Activated CD8-positive, alpha-beta memory T cell treated with anti-CD3 and anti-CD28 coated beads, Interleukin-2, amount 50 U/mL, for 48 hours (primary cell): Measurements from ENCODE around the gene APBA3.
A peak's percentile ranks its signal among the peaks of the same experiment; 100 is the strongest.
"Not testable (repeated sequence)": the region's sequence is repeated elsewhere in the genome, so short reads cannot be mapped to it uniquely, and the experiment has no call there.

Experiments used
- DNase-seq: peaks from one replicate; pipeline ENCODE4 v3.0.0-alpha.2; 2020

The APBA3 gene

GRCh38 chr19:3770136-3770999 is 8.9 kb upstream of the APBA3 start:
- DNase-seq, result no peak

DNA sequence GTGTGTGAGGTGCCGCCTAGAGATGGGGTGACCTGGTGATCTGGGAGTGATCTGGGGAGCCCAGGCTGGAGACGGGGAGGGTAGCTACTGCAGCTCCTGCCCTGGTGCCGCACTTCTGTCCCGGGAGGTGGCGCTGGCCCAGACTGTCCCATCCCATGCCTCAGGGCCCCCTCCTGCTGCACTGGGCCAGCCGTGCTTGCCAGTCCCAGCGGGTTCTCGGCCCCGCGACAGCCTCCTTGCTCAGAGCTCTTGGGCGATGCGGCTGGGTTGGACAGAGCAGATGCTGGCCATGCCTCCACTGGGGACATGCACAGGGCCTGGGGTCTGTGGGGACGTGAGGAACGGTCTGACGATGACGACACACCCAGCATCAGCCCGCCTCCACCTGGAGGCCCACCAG is 8.0 kb upstream of the APBA3 start:
- DNase-seq, result no peak

DNA sequence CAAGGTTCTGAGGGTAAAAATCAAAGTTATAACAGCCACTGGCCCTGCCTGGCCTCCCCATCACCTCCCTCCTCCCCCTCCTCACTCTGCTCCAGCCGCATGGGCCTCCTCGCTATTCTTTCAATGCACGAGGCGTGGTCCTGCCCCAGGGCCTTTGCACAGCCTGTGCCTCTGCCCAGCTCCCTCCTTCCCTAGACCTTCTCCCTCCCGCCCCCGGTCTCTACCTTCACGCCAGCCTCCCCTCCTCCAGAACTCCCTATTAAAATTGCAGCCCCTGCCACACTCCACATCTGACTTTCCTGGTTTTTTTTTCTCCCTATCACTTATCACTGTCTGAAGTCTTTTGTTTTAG is 7.2 kb upstream of the APBA3 start:
- DNase-seq, result no peak

GRCh38 chr19:3768015-3768747 is 6.7 kb upstream of the APBA3 start:
- no peak for DNase-seq

DNA sequence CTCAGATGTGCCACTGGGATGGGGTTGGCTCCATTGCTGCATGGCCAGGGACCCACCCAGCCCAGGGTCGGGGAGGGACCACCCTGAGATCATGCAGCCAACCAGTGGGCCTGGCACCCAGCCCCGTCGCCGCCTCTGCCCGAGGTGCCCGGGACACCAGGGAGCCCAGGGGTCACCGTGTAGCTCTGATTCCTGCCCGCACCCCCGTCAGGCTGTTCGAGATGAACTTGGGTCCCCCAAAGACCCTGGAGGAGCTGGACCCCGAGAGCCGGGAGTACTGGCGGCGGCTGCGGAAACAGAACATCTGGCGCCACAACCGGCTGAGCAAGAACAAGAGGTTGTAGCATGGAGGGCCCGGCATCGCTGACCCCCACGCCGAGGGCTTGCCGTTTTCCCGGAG is 5.6 kb upstream of the APBA3 start:
- no peak for DNase-seq

GRCh38 chr19:3766520-3766919 is 5.0 kb upstream of the APBA3 start:
- DNase-seq, result no peak

- DNase-seq, result not testable (repeated sequence)
Observed at GRCh38 chr19:3765757-3766156, 4.3 kb upstream of the APBA3 start.

DNA sequence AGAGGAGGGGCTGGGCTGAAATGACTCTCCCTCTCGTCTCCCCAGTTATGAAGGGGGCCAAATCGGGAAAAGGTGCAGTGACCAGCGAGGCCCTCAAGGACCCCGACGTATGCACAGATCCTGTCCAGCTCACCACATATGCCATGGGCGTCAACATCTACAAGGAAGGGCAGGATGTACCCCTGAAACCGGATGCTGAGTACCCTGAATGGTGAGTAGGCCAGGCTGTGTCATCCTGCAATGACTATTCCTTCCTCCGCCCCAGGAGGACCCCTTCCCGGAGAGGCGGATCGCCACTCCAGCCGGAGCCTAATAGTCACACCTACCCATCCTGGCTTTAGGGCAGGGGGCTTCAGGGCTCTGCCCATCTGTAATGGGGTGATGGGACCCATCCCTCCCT is 3.6 kb upstream of the APBA3 start:
- DNase-seq, result no peak

DNA sequence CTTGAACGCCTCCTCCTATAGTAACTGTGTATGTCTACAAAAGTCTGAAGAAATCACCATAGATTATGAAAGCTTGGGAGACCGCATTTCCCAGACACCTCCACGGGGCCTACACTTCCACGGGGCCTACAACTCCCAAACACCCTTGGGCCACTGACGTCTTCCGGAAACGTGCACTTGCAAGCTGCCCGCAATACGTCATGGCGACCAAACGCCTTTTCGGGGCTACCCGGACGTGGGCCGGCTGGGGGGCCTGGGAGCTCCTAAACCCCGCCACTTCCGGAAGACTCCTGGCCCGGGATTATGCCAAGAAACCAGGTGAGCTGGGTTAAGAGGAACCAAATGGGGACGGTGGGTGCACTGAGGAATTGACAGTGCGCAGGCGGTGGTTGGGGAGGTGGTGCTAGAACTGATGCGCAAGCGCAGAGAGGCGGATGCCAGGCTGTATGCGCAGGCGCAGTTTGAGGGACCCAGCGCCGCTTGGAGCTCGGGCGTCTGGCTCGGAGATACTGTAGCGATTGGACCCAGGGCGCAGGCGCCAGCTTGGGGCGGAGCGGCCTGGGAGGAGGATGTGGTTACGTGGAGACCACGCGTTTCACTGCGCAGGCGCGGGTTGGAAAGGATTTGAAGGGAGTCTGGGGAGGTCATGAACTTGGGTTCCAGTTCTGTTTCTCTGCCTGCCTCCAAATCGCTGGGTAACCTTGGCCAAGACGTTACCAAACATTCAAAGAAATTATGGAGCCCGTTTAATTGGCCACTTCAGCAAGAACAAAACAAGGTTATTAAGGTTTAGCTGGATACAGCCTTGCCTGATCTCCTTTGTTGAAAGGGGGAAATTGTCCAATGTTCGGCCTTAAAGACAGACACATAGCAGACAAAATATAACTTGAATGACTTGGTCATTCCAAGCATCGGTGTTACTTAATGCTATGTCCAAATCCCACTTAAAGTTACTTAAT is 1.3 kb upstream of the APBA3 start, which contains the start of gene MRPL54:
Gene MRPL54 (plus strand): TSS at position 182 of the 959 bp plus-strand sequence. CDS start 19 bp downstream, at position 201.
- DNase-seq, result peak; percentile 99

- DNase-seq, result no peak
Observed at GRCh38 chr19:3762130-3762473, 610 bp upstream of the APBA3 start.

DNA sequence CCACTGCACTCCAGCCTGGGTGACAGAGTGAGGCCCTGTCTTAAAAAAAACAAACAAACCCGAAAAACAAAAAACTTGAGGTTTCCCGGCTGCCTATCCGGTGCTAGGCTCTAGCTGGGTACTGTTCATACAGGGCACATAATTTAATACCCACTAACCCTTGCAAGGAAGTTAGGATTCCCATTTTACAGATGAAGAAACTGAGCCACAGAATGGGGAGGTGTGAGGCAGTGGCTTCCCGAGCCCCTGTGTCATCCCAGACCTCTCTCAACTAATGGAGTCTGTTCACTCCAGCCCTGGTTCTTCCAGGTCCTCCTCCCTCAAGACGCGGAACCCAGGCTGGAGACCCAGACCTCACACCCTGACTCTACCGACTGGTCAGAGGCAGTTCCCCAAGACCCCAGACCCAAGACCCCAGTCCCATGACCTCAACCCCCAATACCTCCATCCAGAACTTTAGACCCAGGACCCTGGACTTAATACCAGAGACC is 576 bp downstream of the APBA3 start:
- DNase-seq, result no peak

DNA sequence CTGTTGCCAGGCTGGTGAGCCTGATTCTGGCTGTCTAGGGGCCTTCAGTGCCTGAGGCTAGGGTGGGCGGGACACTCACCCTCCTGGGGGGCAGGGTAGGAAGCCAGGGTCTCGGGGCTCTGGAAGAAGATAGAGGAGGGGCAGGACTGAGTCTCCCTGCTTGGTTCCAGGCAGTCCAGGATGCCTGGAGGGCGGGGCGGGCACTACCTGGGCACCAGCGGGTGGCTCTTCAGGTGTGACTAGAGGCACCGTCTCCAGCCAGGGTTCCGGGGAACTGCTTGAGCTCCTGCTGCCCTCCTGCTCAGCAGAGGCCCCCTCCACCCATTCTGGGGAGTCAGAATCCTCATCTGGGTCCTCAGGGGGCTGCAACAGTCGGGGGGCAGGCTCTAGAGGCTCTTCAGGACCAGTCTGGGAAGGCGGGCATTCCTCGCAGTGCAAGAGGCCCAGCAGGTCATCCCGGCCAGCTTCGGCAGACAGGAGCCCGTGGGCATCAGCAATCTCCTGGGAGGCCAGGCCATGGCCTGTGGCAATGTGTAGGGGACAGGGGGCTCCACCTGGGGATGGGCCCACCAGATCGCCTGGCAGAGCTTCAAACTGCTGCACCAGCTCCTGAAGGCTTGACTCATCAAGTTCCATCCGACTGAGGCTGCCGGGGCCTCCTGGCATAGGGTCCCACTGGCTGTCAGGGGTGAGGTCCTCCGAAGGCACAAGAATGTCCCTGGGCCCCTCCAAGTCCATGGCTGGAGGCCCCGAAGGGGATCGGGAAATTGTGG is 1.8 kb downstream of the APBA3 start:
- DNase-seq, result no peak

- not testable (repeated sequence) for DNase-seq
Observed at GRCh38 chr19:3758297-3758696, 3.2 kb downstream of the APBA3 start.

- not testable (repeated sequence) for DNase-seq
Observed at GRCh38 chr19:3757705-3758104, 3.8 kb downstream of the APBA3 start.

DNA sequence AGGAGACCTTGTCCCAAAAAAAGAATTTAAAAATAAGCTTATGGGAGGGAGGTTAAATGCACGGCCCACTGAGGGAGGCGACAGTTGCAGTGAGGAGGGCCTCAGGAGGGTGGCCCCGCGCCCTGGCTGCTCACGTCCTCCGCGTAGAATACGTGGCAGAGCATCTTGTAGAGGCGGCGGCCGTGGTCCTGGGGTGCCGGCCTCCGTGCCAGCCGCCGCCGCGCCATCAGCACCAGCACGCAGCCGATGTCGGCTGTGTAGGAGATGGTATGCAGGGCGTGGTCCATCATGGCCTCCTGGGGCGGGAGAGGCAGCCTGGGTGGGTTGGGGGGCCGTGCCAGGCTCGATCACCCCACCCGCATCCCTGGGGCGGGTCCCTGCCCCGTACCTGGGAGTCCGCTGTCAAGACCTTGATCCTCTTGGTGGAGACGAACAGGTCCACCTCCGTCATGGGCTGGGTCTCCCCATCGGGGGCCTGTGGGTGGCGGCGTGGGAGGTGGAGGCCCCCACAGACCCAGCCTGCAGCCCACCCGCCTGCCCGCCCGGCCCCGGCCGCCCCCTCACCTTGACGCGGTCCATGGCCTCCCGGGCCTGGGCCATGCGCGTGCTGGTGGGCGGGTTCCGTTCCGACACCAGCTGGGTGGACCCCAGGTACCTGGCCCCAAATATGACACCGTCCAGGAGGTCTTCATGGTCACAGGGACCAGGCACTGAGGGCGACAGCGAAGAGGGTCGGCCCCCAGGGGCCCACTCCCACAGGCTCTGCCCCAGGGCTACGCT is 7.7 kb downstream of the APBA3 start:
- DNase-seq, result no peak

DNA sequence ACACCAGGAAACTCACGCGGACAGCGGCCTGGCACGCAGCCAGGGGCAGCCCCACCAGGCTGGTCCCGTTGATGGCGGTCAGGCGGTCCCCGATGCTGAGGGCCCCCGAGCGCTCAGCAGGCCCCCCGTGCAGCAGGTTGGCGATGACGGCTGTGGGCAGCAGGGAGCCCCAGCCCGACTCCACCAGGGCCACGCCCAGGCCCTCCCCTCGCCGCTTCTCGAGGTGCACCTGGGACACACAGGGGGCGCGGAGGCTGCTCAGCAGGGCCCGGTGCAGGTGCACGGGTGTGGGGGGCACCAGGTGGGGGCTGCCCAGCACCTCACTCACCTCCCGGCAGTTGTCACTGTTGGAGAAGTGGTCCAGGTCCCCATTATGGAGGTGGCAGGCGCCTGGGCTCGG is 9.0 kb downstream of the APBA3 start:
- DNase-seq, result no peak

DNA sequence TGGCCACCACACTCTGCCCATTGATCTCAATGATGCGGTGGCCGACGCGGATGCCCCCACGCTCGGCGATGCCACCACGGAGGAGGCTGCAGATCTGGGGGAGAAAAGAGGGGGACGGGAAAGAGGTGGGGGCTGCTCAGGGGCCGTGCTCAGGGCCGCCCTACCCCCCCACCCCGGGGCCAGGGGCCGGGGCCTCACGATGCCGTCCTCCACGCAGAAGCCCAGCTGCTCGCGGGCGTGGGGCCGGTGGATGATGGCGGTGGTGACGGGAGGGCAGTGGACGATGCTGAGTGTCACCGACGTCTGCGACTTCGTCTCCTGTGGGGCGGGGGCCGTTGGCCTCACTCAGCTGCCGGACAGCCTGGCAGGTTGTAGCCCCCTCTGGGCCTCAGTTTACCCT is 10.3 kb downstream of the APBA3 start:
- DNase-seq, result no peak

DNA sequence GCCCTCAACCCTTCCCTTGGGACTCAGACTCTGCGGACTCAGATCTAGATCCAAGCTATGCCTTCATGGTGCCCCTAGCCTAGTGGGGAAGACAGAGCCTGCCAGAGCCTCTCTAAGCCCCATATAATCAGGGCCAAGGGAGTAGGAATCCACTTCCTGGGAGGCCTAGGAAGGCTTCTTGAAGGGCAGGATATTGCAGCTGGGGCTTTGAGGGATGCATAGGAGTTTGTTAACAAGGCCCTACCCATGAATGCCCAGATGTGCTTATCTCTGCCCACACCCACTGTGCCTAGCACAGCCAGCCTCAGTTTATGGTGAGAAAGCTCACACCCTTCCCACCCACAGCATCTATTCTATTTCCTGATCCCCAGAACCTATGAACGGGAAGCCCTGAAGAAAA is 11.3 kb downstream of the APBA3 start:
- no peak for DNase-seq

DNA sequence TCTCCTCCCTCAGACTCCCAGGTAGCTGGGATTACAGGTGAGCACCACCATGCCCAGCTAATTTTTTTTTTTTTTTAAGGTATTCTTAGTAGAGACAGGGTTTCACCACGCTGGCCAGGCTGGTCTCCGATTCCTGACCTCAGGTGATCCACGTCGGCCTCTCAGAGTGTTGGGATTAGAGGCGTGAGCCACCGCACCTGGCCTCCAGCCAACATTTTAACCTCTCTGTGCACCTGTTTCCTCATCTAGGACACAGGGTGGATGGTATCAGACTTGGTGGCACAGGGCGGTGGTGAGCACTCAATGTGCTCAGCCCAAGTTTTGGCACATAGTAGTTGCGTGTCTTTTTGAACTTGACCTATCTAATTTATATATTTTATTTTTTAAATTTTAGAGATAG is 12.5 kb downstream of the APBA3 start:
- DNase-seq, result no peak

DNA sequence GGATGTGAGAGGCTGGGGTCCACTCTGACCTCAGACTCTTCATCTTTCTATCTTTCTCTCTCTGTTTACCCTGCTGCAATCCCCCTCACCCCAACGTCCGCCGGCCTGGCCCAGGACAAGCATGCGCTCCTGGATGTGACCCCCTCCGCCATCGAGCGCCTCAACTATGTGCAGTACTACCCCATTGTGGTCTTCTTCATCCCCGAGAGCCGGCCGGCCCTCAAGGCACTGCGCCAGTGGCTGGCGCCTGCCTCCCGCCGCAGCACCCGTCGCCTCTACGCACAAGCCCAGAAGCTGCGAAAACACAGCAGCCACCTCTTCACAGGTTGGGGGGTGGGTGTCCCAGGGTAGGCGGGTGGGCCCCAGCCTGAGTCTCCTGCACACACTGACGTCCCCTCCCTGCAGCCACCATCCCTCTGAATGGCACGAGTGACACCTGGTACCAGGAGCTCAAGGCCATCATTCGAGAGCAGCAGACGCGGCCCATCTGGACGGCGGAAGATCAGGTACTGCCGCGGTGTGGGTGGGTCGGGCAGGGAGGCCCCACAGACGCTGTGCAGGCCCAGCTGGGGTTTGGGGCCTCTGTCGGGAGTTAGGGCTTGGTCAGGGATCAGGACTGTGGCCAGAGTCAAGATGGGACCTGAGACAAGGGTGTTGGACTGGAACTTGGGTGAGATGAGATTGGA is 15.0 kb downstream of the APBA3 start:
- no peak for DNase-seq
